ENCODE results near the gene CORO1C. TPM values are rescaled to one million over a fixed set of nuclear protein-coding genes. Genes with fewer than 3 reads are reported as not detected.

CORO1C gene
- polyA plus RNA-seq, 1 donor from 2014 or later = 123 TPM

- H3K36me3 ChIP-seq (ENCODE audit: insufficient read depth, low read length) = no peaks in the 10 kb centered on the region
- H3K9ac ChIP-seq (ENCODE audit: low read length) = no peak overlapping the region
- no peaks in the 10 kb centered on the region for H3K9me3 ChIP-seq (ENCODE audit: low read length)
- no peak for TF ChIP-seq MXI1 (conservative IDR thresholded peaks at IDR 0.05; ENCODE audit: poor library complexity, severe bottlenecking)
- TF ChIP-seq EZH2 (IDR thresholded peaks at IDR 0.05; ENCODE audit: borderline replicate concordance, insufficient read depth, low read length, poor library complexity, severe bottlenecking) = no peak
- no peak for TF ChIP-seq POLR2AphosphoS5 (IDR thresholded peaks at IDR 0.05)
- no peak for TF ChIP-seq EP300 (conservative IDR thresholded peaks at IDR 0.05; ENCODE audit: poor library complexity, severe bottlenecking)
- TF ChIP-seq TAF1 (IDR thresholded peaks at IDR 0.05; ENCODE audit: low read depth) = no peak
- TF ChIP-seq, protein P1, sequence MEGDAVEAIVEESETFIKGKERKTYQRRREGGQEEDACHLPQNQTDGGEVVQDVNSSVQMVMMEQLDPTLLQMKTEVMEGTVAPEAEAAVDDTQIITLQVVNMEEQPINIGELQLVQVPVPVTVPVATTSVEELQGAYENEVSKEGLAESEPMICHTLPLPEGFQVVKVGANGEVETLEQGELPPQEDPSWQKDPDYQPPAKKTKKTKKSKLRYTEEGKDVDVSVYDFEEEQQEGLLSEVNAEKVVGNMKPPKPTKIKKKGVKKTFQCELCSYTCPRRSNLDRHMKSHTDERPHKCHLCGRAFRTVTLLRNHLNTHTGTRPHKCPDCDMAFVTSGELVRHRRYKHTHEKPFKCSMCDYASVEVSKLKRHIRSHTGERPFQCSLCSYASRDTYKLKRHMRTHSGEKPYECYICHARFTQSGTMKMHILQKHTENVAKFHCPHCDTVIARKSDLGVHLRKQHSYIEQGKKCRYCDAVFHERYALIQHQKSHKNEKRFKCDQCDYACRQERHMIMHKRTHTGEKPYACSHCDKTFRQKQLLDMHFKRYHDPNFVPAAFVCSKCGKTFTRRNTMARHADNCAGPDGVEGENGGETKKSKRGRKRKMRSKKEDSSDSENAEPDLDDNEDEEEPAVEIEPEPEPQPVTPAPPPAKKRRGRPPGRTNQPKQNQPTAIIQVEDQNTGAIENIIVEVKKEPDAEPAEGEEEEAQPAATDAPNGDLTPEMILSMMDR (IDR thresholded peaks at IDR 0.05; ENCODE audit: poor library complexity, severe bottlenecking) = no peak
- no peak for TF ChIP-seq SMC3 (conservative IDR thresholded peaks at IDR 0.05; ENCODE audit: poor library complexity)
- no peak for TF ChIP-seq RAD21 (conservative IDR thresholded peaks at IDR 0.05)
- no peak overlapping the region for H2AFZ ChIP-seq (ENCODE audit: low read depth, low read length)
- peaks cover 8% of the 10 kb centered on the region for H4K20me1 ChIP-seq (ENCODE audit: insufficient read depth)
- peaks cover 4% of the 10 kb centered on the region for H3F3A ChIP-seq (ENCODE audit: insufficient read depth, low read length, poor library complexity, severe bottlenecking)
- no peaks in the 10 kb centered on the region for H3K27me3 ChIP-seq (ENCODE audit: insufficient read depth, low read depth, low read length)
- peaks cover 99% of the 10 kb centered on the region for H3K79me2 ChIP-seq (replicated peaks; ENCODE audit: insufficient read depth, low read length)
- H3K4me2 ChIP-seq (ENCODE audit: low read length) = no peak overlapping the region
- H3K27ac ChIP-seq (ENCODE audit: low read length) = no peak overlapping the region
- no peaks in the 10 kb centered on the region for H3K9me2 ChIP-seq (ENCODE audit: insufficient read depth, low read length)
- no peak overlapping the region for H3K4me3 ChIP-seq (ENCODE audit: low read length)
These were observed 7.0 kb downstream of the CORO1C start for GRCh38 chr12:108724054-108724889.

GRCh38 chr12:108722992-108723766, 8.1 kb downstream of the CORO1C start:
- Histone ChIP-seq H3K36me3 (ENCODE audit: insufficient read depth, low read length) (no peaks in the 10 kb centered on the region), H4K20me1 (ENCODE audit: insufficient read depth) (peaks cover 8% of the 10 kb centered on the region), H3K27ac (ENCODE audit: low read length) (no peak overlapping the region), H3K4me3 (ENCODE audit: low read length) (no peak overlapping the region), H3K27me3 (ENCODE audit: insufficient read depth, low read depth, low read length) (no peaks in the 10 kb centered on the region), H3F3A (ENCODE audit: insufficient read depth, low read length, poor library complexity, severe bottlenecking) (peaks cover 2% of the 10 kb centered on the region), H2AFZ (ENCODE audit: low read depth, low read length) (no peak overlapping the region), H3K9ac (ENCODE audit: low read length) (no peak overlapping the region), H3K9me3 (ENCODE audit: low read length) (no peaks in the 10 kb centered on the region), H3K79me2 (replicated peaks; ENCODE audit: insufficient read depth, low read length) (peaks cover 99% of the 10 kb centered on the region), H3K9me2 (ENCODE audit: insufficient read depth, low read length) (no peaks in the 10 kb centered on the region), H3K4me2 (ENCODE audit: low read length) (no peak overlapping the region)
- TF ChIP-seq, protein P2, sequence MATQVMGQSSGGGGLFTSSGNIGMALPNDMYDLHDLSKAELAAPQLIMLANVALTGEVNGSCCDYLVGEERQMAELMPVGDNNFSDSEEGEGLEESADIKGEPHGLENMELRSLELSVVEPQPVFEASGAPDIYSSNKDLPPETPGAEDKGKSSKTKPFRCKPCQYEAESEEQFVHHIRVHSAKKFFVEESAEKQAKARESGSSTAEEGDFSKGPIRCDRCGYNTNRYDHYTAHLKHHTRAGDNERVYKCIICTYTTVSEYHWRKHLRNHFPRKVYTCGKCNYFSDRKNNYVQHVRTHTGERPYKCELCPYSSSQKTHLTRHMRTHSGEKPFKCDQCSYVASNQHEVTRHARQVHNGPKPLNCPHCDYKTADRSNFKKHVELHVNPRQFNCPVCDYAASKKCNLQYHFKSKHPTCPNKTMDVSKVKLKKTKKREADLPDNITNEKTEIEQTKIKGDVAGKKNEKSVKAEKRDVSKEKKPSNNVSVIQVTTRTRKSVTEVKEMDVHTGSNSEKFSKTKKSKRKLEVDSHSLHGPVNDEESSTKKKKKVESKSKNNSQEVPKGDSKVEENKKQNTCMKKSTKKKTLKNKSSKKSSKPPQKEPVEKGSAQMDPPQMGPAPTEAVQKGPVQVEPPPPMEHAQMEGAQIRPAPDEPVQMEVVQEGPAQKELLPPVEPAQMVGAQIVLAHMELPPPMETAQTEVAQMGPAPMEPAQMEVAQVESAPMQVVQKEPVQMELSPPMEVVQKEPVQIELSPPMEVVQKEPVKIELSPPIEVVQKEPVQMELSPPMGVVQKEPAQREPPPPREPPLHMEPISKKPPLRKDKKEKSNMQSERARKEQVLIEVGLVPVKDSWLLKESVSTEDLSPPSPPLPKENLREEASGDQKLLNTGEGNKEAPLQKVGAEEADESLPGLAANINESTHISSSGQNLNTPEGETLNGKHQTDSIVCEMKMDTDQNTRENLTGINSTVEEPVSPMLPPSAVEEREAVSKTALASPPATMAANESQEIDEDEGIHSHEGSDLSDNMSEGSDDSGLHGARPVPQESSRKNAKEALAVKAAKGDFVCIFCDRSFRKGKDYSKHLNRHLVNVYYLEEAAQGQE (IDR thresholded peaks at IDR 0.05; ENCODE audit: borderline replicate concordance) = no peak
- no peak for TF ChIP-seq EP300 (conservative IDR thresholded peaks at IDR 0.05; ENCODE audit: poor library complexity, severe bottlenecking)
- TF ChIP-seq, protein P1 (IDR thresholded peaks at IDR 0.05; ENCODE audit: poor library complexity, severe bottlenecking) = no peak
- no peak for TF ChIP-seq SMC3 (conservative IDR thresholded peaks at IDR 0.05; ENCODE audit: poor library complexity)
- no peak for TF ChIP-seq MXI1 (conservative IDR thresholded peaks at IDR 0.05; ENCODE audit: poor library complexity, severe bottlenecking)
- TF ChIP-seq EZH2 (IDR thresholded peaks at IDR 0.05; ENCODE audit: borderline replicate concordance, insufficient read depth, low read length, poor library complexity, severe bottlenecking) = no peak
- TF ChIP-seq POLR2AphosphoS5 (IDR thresholded peaks at IDR 0.05) = no peak
